Measurements from ENCODE around the gene OSBPL3. TPM values are rescaled to one million over a fixed set of nuclear protein-coding genes. Genes with fewer than 3 reads are reported as not detected.

Gene OSBPL3, protein sequence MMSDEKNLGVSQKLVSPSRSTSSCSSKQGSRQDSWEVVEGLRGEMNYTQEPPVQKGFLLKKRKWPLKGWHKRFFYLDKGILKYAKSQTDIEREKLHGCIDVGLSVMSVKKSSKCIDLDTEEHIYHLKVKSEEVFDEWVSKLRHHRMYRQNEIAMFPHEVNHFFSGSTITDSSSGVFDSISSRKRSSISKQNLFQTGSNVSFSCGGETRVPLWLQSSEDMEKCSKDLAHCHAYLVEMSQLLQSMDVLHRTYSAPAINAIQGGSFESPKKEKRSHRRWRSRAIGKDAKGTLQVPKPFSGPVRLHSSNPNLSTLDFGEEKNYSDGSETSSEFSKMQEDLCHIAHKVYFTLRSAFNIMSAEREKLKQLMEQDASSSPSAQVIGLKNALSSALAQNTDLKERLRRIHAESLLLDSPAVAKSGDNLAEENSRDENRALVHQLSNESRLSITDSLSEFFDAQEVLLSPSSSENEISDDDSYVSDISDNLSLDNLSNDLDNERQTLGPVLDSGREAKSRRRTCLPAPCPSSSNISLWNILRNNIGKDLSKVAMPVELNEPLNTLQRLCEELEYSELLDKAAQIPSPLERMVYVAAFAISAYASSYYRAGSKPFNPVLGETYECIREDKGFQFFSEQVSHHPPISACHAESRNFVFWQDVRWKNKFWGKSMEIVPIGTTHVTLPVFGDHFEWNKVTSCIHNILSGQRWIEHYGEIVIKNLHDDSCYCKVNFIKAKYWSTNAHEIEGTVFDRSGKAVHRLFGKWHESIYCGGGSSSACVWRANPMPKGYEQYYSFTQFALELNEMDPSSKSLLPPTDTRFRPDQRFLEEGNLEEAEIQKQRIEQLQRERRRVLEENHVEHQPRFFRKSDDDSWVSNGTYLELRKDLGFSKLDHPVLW
- total RNA-seq: 40.5 TPM
- polyA plus RNA-seq (ENCODE audit: insufficient read depth, low read depth, low replicate concordance): 8.6 TPM
- long read RNA-seq, donor 1: 0 reads
- long read RNA-seq, donor 2: 0 reads
- long read RNA-seq, donor 3, full-length matches to known transcripts: 3 of 3 reads
- long read RNA-seq, donor 3, partial matches to known transcripts: 0 of 3 reads
- long read RNA-seq, donor 3, other reads (novel, unspliced or antisense): 0 of 3 reads
- long read RNA-seq, donor 4: 0 reads
- long read RNA-seq, donor 5, full-length matches to known transcripts: 1 of 1 reads
- long read RNA-seq, donor 5, partial matches to known transcripts: 0 of 1 reads
- long read RNA-seq, donor 5, other reads (novel, unspliced or antisense): 0 of 1 reads
- long read RNA-seq, donor 6: 0 reads
- long read RNA-seq, donor 7, full-length matches to known transcripts: 2 of 18 reads
- long read RNA-seq, donor 7, partial matches to known transcripts: 5 of 18 reads
- long read RNA-seq, donor 7, other reads (novel, unspliced or antisense): 11 of 18 reads
- long read RNA-seq, donor 8, full-length matches to known transcripts: 1 of 1 reads
- long read RNA-seq, donor 8, partial matches to known transcripts: 0 of 1 reads
- long read RNA-seq, donor 8, other reads (novel, unspliced or antisense): 0 of 1 reads
- long read RNA-seq, donor 9: 0 reads
- long read RNA-seq, donor 10, partial matches to known transcripts: 0 of 1 reads
- long read RNA-seq, donor 10, other reads (novel, unspliced or antisense): 0 of 1 reads

DNA sequence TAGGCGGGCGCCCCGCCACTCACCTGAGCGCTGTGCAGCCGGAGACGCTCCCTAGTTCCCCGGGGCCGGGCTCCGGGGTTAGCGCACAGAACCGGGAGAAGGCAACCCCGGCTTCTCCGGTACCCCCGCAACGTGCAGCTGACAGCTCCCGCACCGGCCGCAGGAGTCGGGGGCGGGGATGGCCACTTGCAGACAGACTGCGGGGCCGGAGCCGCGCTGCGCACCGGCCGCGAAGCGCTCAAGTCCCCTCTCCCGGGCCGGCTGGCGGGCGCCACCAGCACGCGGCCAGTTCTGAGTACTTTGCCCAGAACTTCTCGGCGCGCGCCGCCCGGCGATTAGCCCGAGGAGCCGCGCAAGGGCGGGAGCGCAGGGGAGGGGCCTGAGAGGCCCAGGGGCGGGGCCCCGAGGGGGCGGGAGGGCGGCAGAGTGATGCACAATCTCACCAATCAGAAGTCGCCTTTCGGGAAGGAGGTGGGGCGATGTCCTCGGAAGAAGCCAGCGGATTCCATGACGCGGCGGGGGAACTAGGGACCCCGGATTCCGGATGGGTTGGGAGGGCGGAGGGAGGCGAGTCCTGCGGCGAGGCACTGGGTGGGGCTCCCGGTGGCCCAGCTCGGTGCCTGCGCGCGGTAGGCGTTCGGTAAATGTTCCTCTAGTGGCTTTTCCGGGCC is at the start of gene OSBPL3:
TSS of gene OSBPL3 (minus strand) at position 316 of the 671 bp plus-strand sequence. CDS start 87,706 bp downstream, outside the sequence.
- Histone ChIP-seq H3K9me3 (ENCODE audit: control insufficient read depth in 2 of 3, insufficient read depth in 1 of 3, low read length in 3 of 3) (no peaks in the 10 kb centered on the region), H3K4me3 (ENCODE audit: low read length in 3 of 3) (peak within 1 kb of the TSS; percentile 85 to 90 (median 87)), H3K27ac (ENCODE audit: low read depth in 2 of 2, low read length in 2 of 2) (peak within 1 kb of the TSS; percentile 87 to 92), H3K27me3 (ENCODE audit: control insufficient read depth, insufficient read depth, low read length) (peaks cover 11% of the 10 kb centered on the region), H3K4me1 (ENCODE audit: control insufficient read depth in 2 of 3, insufficient read depth in 2 of 3, low read depth in 1 of 3, low read length in 3 of 3) (peaks cover 0 to 8% (median 8%) of the 10 kb centered on the region in 3 donors), H3K9ac (ENCODE audit: low read length in 3 of 3) (peak within 1 kb of the TSS; percentile 71 to 90 (median 73)), H3K36me3 (ENCODE audit: control insufficient read depth in 2 of 3, insufficient read depth in 3 of 3, low read length in 3 of 3) (no peaks in the 10 kb centered on the region)
- FAIRE-seq: no peak
- TF ChIP-seq CTCF (IDR thresholded peaks at IDR 0.05; ENCODE audit: borderline replicate concordance, extremely low read depth, insufficient read depth): peak; percentile 19
- DNase-seq: peak; percentile 97 to 98 (median 97)
- intact Hi-C loops (cut with DNase I): no loop called here

- no peak overlapping the region for H3K27ac ChIP-seq (ENCODE audit: low read depth in 2 of 2, low read length in 2 of 2)
- H3K9me3 ChIP-seq (ENCODE audit: control insufficient read depth in 2 of 3, insufficient read depth in 1 of 3, low read length in 3 of 3): no peaks in the 10 kb centered on the region
- H3K9ac ChIP-seq (ENCODE audit: low read length in 3 of 3): no peak overlapping the region
- no peak for DNase-seq
- H3K4me1 ChIP-seq (ENCODE audit: control insufficient read depth in 2 of 3, insufficient read depth in 2 of 3, low read depth in 1 of 3, low read length in 3 of 3): no peaks in the 10 kb centered on the region
- no peaks in the 10 kb centered on the region for H3K27me3 ChIP-seq (ENCODE audit: control insufficient read depth, insufficient read depth, low read length)
- H3K4me3 ChIP-seq (ENCODE audit: low read length in 3 of 3): no peak overlapping the region
- intact Hi-C loops (cut with DNase I): no loop called here
- TF ChIP-seq CTCF (IDR thresholded peaks at IDR 0.05; ENCODE audit: borderline replicate concordance, extremely low read depth, insufficient read depth): no peak
- no peak for FAIRE-seq
- no peaks in the 10 kb centered on the region for H3K36me3 ChIP-seq (ENCODE audit: control insufficient read depth in 2 of 3, insufficient read depth in 3 of 3, low read length in 3 of 3)
Observed at GRCh38 chr7:25029075-25029474, 49.1 kb upstream of the OSBPL3 start.

Data from kidney (tissue), 22 donors.